HG03108 (cell line): ENCODE data around the gene AADACL2.

Experiments used
- ATAC-seq: cut with Tn5 transposase; IDR thresholded peaks from one replicate; pipeline ENCODE4 v1.9.1; 2021; ENCODE audit warnings: moderate library complexity; ENCODE audit not compliant: unreplicated experiment

Gene AADACL2, protein sequence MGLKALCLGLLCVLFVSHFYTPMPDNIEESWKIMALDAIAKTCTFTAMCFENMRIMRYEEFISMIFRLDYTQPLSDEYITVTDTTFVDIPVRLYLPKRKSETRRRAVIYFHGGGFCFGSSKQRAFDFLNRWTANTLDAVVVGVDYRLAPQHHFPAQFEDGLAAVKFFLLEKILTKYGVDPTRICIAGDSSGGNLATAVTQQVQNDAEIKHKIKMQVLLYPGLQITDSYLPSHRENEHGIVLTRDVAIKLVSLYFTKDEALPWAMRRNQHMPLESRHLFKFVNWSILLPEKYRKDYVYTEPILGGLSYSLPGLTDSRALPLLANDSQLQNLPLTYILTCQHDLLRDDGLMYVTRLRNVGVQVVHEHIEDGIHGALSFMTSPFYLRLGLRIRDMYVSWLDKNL

DNA sequence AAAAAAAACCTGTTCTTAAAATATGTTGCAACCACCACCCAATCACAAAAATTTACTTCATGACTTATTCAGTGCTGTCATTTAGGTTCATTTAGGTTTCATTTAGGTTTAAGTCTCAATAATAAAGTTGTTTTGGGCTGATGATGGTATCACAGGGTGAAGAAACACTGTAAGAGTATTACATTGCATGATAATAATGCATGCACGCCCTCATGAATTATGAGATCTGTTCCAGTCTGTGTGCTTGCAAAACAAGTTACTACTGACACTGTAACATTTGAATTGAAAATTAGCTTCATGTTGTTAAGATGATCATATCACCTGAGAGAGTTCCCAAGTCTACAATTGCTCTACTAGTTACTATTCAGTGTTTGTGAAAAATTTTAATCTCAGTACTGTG lies at the start of gene AADACL2:
AADACL2 (plus strand) TSS at position 315 of the 400 bp plus-strand sequence. CDS start 109 bp downstream, outside the sequence.
- ATAC-seq: no peak

DNA sequence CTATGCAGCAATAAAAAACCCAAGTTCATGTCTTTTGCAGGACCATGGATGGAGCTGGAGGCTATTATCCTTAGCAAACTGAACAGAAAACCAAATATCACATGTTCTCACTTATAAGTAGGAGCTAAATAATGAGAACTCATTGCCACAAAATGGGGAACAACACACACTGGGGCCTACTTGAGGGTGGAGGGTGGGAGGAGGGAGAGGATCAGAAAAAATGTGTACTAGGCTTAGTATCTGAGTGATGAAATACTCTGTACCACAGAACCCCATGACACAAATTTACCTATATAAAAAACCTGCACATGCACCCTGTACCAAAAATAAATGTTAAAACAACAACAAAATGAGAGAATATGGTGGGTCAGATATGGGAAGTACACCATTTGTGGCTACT lies 49.6 kb upstream of the AADACL2 start:
- no peak for ATAC-seq

DNA sequence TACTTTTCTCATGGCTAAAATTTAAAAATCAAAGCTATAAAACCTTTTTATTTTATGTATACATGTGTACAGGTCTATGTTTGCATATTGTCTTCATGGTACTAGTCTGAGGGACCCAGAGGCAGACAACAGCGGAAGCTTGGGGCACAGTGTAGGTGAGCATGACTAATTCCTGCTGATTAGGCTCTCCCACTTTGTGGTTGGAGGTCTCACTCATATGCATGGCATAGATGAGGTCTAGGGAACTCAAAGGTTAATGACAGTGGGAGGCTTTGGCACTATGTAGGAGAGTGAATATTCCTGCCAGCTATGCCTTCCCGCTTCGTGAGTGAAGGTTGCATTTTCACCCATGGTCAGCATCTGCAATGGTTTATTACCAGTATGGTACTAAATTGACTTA lies 47.5 kb upstream of the AADACL2 start:
- no peak for ATAC-seq

DNA sequence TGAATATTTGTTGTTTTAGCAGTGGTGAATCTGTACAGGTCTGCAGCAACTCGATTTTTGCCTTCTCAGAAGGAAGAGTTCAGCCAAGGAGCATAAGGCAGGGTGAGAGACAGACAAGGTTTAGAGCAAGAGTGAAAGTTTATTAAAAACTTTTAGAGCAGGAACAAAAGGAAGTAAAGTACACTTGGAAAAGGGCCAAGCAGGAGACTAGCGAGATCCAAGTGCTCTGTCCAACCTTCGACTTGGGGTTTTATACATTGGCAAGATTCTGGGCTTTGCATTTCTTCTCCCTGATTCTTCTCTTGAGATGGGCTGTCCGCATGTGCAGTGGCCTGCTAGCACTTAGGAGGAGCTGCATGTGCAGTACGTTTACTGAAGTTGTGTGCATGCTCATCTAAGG lies 46.7 kb upstream of the AADACL2 start:
- no peak for ATAC-seq

DNA sequence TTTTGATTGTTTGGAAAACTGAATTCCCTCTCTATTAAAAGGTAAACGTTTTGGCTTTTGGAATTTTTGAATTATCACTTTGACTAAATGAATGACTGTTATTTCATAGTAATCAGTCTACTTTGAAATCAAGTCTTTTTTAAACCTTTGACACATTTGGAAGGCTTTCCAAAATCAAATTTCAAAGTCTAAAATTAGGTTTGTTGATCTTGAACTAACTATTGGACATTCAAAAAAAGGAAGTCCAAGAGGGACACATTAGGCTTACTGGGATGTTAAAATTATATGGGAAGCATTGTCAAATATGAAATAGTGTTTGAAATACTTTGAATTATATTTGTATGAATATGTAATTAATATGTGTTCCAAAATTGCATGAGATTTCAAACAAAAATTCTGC lies 45.2 kb upstream of the AADACL2 start:
- ATAC-seq: no peak

DNA sequence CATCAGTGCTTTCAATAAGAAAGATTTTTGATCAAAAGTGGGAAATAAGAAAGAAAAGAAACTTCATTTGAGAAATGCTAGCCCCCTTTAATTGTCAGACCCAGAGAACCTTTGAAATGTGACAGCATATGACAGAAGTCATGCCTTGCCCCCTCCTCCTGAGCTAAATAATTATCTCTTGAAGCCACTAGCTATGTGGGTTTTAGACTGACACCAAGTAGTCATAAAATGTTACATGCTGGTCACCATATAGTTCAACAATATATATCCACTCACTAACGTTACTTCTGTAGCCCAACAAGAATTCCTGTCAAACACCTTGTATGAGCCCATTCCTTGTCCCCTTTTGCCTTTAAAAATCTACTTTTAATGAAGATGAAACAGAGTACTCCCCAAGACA lies 43.1 kb upstream of the AADACL2 start:
- ATAC-seq: no peak

DNA sequence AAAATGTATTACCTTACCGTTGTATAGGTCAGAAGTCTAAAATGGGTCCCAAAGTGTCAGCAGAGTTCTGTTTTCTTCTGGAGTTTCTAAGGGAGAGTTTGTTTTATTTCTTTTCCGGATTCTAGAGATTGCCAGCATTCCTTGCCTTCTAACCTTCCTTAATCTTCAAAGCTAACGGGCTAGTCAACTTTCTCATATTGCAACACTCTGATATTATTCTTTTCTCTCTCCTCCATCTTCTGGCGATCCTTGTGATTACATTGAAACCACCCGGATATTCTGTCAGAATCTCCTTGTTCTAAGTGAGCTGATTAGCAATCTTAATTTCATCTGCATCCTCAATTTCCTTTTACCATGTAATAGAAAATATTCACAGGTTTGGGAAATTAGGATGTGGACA lies 36.2 kb upstream of the AADACL2 start:
- no peak for ATAC-seq

DNA sequence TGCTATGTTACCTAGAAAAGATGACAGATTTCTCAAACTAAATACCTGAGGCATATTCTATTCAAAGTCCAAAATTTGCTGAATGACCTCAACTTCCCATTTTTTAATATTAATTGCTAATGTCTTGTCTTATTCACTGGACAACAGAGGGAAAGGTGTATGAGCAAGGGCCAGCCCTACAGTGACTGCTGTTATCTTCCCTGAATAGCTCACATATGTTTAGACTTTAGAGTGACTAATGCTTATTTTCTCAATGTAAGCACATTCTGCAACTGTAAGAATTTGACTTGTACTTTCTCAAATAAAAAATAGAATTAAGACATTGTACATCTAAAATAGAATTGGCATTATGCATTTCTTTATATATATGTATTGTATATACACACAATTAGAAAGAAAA lies 26.5 kb upstream of the AADACL2 start:
- ATAC-seq: no peak

DNA sequence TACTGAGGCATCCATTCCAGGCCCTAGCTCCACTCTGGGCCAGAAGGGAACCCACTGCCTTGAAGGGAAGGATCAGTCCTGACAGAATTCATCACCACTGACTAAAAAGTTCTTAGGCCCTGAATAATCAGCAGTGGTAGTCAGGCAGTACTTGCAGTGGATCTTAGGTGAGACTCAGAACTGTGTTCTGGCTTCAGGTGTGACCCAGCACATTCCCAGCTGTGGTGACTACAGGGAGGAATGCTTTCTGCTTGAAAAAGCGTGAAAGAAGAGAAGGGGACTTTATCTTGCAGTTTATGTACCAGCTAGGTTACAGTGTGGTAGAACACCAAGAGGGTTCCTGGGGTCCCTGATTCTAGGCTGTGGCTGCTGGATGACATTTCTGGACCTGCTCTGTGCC lies 24.9 kb upstream of the AADACL2 start:
- ATAC-seq: no peak

DNA sequence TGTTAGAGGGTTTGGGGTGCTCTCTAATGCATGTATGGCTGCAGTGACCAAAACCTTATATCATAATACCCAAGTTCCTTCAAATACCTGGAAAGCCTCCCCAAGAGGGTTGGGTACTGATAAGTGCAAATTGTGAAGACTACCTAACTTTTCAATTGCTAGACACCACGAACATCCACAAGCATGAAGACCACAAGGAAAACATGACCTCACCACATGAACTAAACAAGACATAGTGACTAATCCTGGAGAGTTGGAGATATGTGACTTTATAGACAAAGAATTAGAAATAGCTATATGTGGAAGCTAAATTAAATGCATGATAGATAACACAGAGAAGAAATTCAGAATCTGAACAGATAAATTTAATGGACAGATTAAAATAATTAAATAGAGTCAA lies 23.9 kb upstream of the AADACL2 start:
- ATAC-seq: no peak

DNA sequence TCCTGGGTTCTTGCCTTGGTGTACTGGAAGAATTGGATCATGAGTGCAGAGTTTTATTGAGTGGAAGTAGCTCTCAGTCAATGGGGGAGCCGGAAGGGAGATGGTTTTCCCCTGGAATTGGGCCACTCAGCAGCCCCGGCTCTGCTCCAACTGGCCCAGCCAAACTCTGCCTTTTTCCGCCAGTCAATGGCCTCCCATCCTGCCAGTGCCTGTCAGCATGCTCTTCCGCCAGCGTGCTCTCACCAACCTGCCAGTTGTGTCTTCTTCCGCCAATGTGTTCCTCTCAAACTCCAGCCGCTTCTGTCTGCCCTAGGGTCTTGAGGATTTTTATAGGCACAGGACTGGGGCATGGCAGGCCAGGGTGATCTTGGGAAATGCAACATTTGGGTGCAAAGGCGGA lies 12.4 kb upstream of the AADACL2 start:
- no peak for ATAC-seq

DNA sequence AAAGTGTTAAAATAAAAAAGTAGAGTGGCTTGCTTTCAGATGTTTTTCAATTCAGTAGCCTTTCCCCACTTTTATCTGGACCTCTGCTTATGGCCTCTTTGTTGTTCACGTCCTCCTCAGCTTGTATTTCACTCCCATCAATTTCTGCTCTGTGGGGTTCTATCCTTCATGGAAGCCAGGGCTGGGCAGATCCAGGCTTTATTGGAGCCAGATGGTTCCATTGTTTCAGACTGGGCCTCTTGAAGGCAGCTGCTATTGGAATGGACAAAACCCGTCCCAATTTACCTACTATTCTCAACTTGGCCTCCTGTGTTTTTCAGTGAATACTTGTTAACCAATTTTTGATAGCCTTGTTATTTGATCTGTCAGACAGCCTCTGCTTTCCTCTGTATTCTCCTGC lies 10.9 kb upstream of the AADACL2 start:
- no peak for ATAC-seq

DNA sequence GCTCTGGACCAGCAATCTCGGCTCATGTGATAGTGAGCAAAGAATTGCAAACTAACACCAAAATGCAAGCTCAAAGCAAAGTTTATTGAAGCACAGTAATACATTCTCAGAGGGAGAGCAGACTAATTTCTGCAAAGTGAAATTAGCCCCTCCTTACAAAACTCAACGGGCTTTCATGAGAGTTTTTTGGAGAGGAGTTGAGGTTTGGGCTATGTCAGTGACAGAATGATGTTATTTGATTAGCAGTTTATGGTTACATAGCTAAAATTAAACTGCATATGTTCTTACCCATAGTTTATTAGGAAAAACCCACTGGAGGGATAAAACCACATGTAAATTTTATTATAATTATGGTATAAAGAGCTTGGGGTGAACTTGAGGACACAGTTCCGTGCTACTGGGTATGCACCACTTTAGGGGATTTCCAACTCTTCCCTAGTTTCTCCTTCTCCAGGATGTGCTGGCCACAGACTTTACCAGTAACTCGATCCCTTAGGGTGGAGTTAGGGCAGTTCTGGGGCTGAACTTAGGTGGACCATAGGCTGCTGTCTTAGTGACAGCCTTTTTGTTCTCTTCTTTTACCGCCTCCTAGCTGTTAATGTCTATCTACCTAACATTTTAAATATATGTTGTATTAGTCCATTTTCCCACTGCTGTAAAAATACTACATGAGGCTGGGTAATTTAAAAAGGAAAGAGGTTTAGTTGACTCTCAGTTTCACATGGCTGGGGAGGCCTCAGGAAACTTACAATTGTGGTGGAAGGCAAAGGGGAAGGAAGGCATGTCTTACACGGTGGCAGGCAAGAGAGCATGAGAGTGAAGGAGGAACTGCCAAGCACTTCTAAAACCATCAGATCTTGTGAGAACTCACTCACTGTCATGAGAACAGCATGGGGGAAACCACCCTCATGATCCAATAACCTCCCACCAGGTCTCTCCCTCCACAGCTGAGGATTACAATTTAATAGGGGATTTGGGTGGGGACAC lies 8.9 kb upstream of the AADACL2 start:
- ATAC-seq: no peak

DNA sequence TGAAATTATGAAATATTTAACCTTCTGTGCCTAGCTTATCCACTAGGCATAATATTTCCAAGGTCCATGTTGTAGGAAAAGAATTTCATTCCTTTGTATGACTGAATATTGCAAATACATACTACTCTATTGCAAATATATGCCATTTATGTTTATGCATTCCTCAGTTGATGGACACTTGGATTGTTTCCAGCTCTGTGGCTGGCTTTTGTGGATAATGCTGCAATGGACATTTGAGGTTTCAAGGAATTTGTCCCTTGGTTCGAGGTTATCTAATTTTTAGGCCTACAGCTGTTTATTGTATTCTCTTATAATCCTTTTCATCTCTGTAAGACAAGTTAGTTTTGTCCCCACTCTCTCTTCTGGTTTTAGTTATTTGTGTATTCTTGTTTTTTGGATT lies 7.7 kb upstream of the AADACL2 start:
- ATAC-seq: no peak

DNA sequence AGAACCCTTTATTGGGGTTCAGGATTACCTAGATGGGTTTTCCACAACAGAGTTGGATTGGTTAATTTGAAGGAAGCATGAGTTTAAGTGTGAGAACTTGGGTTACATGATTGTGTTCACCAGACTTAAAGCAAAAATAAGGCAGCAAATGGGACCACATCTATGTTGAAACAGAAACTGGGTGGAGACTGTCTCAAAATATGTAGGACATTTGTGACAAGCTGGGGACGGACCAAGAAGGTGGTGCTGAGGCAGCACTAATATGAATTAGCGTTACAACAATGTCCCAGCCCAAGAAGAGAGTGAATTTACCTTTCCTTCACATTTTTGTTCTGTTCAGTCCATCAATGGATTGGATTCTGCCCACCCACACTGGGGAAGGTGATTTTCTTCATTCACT lies 866 bp upstream of the AADACL2 start:
- ATAC-seq: no peak

DNA sequence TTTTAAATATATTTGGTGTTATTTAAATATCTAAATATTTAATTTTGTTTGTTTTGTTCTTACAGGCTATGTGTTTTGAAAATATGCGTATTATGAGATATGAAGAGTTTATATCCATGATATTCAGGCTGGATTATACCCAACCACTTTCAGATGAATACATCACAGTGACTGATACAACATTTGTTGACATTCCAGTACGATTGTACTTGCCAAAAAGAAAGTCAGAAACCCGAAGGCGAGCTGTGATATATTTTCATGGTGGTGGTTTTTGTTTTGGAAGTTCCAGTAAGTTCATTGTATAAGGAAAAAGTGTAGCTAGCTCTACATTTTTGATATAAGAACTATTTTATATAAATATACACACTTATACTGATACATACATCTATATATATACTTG lies 6.9 kb downstream of the AADACL2 start:
- no peak for ATAC-seq

DNA sequence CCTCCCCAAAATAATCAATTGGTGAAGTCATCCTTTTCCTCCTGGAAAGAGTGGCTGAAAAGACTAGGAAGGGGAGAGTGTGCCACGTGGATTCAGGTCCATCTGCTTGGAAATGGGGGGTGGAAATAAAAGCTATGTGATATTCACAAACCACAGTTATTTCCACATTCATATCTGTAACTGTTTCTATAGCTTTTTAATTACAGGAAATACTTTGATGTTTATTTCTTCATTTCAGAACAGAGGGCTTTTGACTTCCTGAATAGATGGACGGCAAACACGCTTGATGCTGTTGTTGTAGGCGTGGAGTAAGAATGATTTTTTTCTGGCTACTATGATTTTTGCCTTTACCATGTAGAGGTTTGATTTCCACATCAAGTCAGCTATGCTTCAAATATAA lies 10.1 kb downstream of the AADACL2 start:
- ATAC-seq: no peak

DNA sequence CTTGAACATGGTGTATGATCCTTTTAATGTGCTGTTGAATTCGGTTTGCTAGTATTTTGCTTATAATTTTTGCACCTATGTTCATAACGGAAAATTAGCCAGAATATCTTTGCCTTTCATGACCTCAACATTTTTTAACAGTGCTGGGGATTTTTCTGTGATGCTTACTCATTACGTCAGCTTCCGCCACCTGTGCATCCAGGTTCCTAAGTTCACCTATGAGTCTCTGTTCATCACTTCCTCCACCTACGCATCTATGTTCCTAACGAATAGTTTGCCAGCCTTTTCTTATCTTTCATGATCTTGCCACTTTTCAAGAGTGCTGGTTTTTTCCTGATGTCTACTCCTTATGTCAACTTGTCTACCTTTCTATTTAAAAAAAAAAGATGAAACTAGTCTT lies 16.5 kb downstream of the AADACL2 start:
- ATAC-seq: no peak

DNA sequence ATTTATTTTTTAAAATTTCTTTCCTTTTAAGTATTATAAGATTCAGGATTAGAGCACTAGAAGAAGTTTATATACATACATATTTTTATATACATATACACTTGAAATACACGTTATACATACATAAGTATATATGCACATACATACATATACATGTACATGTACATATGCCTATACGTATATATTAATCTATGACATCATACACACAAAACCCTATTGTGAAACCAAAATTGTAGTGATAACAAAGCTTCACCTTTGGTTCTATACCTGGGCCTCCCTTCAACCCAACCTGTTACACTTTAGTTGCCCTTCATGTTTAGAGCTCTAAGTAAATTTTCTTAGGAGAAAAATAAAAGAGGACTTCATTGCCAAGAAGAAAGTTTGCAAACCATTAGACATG lies 17.0 kb downstream of the AADACL2 start:
- ATAC-seq: no peak

DNA sequence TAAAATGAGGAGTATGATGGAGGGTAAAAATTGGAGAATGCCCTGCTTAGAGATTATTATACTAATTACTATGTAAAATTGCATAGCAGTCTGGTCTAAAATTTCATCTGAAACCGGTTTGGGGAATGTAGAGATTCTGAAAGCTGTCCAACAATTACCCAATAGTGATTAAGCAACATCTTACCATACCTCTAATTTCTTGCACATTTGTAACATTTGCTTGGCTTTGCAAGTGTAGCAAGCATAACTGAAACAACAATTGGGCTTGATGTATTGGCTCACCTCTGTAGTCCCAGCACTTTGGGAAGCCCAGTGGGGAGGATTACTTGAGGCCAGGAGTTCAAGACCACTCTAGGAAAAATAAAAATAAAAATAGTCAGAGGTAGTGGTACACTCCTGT lies 17.4 kb downstream of the AADACL2 start:
- no peak for ATAC-seq

DNA sequence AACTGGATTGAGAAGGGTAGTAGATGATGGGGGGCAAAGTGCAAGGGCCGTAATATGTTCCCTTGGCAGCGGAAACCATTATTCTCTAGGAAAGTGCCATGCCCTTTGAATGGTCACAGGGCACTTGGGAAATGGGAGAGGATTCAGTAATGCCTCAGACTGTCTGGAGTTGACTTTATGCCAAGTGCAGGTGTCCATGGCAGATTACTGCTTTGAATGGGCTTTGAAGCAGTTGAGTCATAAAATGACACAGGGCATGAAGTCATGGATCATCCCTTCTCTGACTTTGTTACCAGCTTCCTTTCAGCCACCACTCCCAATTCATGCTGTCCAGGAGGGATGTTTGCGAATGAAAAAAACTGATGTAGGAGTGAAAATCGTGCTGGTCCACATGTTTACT lies 20.1 kb downstream of the AADACL2 start:
- no peak for ATAC-seq

DNA sequence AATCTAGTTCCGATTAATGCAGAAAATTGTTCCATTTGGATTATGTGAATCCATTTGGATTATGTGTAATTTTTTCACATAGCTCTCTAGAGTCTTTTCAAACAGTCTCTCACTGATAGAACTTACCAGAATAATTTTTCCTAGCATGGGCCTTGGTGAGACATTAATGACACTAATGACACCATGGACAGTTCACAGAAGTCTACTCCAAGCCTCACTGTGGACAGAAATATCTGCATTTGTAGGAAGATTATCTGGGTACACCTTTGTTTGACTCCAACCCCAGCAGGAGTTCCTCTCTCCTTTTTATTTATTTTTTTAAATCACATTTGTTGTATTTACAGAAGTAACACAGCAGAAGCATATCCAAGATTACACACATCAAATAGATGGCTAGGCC lies 27.9 kb downstream of the AADACL2 start:
- no peak for ATAC-seq
